NCI-H2107 (cell line): ENCODE data around the gene ZNF664.

Source experiments
- DNase-seq: peaks from one replicate; lab custom pipeline; 2025; lab: John Stamatoyannopoulos, UW

The ZNF664 gene

GRCh38 chr12:123990511-123990910, 17.5 kb downstream of the ZNF664 start:
- no peak for DNase-seq

DNA sequence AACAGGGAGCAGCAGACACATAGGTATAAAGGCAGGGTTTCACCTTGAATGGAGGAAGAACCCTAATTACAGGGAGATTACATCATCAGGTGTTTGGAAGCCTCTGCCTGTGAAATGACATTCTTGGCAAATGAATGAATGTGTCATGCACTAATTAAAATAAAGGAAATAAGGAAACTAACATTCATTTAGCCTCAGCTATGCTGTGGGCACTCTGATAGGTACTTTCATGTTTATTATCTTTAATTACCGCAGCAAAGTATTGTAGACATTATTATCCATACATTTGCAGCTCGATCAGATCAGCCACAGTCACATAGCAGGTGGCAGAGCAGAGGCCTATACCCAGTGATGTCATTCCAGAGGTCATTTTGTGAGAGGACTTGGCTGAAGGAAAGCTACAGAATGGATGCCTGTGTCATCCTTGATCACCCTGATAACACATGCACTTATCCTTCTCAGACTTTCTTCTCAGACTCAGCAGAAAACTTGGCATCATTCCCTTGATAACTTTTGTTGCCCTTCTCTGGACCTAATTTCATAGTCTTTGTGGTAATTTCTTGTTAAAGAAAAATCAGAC, 18.4 kb downstream of the ZNF664 start:
- DNase-seq, result no peak

DNA sequence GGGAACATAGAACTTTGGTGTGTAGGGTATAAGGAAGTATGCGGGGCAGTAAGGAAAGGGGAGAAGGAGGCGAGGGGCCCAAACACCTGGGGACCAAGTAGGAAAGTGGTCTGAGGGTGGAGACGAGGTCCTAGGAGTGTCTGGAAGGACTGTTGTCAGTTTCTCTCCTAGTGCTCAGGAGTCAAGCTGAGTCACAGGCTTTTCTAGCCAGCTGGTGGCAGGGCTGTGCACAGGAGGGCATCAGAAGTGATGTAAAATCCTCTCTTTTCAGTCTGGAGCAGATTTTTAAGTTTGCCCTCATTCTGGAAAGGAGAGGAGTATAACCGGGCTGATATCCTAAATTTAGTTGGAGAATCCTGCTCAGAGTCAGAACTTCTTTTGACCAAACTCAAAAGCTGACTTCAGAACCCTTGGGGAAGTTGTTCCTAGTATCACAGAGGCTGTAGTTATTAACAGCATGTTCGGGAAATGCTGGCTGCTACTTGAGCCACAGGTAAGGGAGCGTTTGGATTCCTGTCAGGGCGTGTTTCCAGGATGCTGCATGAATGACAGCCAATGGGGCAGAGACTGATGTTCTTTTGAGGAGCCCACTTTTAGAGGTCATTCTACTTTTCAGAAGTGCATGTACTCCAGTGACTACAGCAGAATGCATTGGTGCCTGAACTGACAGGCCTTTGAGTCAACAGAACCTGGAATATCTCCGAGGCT, 19.3 kb downstream of the ZNF664 start:
- no peak for DNase-seq

- DNase-seq, result no peak
Observed at GRCh38 chr12:123995023-123995748, 22.2 kb downstream of the ZNF664 start.

DNA sequence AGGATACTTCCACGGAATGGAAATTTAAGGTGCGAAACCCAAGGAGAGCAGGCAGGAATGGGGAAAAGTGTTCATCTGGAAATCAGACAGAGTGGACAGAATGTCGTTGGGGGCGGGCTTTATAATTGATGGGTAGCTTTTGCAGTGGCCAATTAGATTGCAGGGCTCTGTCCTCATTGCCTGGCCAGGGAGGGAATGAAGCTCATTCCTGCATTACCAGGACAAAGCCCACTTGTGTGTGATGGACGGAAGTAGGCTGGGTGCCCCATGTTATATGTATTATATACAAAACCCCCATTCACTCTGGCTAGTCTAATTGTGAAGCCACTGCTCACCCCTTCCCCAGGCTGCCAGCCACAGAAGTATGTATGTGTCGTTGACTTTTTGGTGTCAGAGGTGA, 23.6 kb downstream of the ZNF664 start:
- no peak for DNase-seq

GRCh38 chr12:123997033-123997822, 24.2 kb downstream of the ZNF664 start:
- DNase-seq, result no peak

DNA sequence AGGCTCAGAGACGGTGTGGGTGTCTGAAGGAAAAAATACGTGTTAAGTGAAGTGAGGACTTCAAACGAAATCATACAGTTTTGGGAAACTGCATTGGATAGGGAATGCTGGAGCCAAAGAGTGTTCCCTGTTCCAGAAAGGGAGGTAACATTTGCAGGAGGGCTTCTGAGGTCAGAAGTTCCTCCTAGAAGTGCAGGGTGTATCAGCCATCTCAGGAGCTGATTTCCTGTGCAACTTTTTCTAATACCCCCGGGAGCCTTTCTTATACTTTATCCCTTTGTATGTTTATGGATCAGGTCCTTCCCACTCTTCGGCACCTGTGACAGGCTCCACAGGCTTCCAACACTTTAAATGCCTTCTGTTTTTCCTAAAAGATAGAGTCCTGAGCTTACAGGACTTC, 24.9 kb downstream of the ZNF664 start:
- no peak for DNase-seq

DNA sequence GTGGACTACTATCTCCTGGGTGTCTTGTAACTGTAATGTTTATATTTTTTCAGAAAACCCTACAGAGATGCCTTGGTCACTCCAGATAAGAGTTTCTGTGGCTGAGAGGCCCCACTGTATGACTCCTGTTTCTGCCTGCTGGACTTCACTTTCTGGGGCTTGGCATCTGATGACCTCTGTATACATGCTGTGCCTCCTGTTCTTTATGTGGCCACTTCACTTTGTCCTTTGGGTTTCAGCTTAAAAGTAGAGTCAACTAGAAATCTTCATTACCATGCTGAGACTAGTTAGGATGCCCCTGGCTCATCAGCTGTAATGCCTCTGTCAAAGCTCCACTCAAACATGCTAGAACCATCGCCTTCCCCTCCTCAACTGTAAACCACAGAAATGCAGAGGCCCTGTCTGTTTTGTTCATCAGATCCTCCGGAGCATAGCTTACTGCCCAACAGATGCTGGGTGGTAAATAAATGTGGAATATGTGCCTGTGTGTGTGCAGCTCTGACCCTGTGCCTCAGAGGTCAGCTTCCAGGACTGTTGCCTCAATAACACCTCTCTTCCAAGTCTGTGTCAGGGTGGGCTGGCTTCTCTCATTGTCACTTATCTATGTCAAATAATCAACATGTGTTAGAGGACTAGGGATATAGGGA, 25.5 kb downstream of the ZNF664 start:
- no peak for DNase-seq

DNA sequence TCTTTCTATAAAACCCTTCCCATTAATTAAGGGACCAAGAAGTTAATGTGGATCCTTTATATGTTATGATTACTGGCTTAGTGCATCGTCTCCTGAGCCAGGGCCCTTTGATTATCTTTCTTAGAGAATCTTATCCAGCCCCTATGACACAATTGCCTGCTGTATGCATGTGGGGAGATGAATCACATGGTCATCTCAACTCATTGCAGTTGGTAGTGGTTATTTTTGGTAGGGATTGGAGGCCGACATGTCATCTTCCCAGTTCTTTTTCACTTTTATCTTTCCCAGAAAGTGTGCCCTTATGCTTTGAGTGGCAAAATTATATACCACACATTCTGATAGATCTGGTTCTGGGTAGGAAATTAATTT, 26.0 kb downstream of the ZNF664 start:
- DNase-seq, result no peak

DNA sequence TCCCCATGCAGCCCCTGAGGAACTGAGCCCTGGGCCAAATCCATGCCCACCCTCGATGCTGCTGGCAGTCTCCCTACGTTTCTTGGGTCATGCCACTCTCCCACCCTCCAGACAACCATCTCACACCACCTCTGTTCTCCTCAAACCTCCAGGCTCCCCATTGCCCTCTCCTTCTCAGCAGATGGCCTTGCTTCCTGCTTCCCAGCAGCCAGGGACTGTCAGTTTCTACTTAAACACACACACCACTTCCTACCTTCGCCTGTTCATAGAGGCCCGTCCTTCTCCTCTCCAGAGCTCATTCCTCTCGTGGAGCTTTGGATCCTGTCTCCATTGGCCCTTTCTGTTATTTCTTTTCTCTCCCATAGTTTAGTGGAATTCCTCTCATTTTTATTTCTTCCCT, 27.1 kb downstream of the ZNF664 start:
- DNase-seq, result no peak

GRCh38 chr12:124001343-124001742, 28.3 kb downstream of the ZNF664 start:
- no peak for DNase-seq

DNA sequence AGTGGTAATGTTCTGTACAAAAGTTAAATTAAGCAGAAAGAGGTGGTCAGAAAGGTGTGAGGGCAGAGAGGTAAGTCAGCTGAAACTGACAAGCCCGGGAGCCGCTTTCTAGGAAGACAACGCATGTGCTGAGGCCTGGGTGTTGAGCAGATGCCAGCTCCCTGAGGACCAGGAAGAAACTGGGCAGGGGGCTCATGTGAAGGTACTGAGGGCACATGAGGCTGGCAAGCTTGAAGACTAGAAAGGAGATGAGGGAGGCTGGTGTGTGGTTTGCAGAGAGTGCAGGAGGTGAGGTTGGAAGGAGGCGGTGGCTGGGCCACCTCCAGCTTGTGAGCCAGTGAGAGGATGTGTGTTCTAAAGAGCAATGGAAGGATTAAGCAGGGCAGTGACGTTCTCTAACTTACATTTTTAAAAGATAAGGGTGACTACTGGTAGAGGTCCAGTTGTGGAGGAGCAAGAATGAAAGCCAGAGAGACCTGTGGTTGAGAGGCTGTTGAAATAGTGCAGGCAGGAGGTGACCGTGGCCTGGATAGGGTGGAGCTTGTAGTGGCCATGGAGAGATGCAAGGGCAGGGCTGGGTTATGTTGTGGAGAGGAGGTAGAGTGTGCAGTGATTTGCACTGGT, 29.1 kb downstream of the ZNF664 start:
- DNase-seq, result no peak

GRCh38 chr12:124002654-124003053, 29.6 kb downstream of the ZNF664 start:
- DNase-seq, result no peak

DNA sequence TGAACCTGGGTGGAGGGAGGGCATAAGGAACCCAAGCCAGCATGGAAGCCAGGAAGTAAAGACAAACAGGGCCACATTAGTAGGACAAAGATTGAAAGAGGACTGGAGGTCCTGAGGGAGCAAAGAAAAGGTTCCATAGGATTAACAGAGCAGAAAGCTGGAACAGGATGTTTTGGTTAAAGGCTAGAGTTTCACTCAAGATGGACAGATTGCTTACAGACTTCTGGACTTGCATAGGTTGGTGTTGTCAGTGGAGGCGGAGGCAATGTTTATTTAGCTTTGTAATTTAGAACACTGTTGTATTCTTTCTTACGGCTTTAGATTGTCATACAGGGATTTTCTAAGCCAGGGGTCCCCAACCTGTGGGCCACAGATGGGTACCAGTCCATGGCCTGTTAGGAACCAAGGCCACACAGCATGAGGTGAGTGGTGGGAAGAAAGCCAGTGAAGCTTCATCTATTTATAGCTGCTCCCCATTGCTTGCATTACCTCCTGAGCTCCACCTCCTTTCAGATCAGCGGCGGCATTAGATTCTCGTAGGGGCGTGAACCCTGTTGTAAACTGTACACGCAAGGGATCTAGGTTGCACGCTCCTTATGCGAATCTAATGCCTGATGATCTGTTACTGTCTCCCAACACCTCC, 31.3 kb downstream of the ZNF664 start:
- DNase-seq, result no peak

DNA sequence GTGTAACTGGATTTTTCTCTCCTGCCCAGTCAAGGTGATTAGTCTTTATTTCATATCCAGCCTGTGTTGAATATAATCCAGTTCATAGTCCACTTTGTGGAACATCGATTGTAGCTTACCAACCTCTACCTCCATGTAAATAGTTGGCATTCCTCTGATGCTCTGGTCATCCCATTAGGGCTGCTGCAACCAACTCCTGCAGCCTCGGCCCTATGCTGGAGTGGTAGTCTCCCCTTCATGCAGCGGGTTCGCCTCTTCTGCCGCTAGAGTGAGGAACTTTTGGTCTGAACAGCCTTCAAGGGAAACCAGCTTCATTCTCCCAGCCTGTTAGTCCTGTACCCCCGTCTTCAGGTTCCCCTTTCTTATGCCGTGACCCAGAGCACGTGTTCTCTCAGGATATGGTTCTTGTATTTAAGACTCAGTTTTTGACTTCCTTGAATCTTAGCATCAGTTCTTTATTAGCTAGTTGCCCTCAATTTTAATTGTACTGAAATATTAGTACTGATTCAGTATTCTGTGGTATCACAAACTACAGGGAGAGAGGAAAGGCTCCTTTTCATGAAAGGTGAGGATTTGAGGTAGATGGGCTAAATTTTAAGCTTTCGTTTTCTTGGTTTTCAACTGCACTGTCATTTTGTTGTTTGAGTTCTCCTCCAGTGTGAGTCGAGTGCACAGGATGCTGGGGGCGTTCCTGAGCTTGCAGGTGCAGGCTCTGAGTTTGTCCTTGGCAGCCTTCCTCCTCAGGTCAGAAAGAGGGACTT, 33.2 kb downstream of the ZNF664 start:
- no peak for DNase-seq

DNA sequence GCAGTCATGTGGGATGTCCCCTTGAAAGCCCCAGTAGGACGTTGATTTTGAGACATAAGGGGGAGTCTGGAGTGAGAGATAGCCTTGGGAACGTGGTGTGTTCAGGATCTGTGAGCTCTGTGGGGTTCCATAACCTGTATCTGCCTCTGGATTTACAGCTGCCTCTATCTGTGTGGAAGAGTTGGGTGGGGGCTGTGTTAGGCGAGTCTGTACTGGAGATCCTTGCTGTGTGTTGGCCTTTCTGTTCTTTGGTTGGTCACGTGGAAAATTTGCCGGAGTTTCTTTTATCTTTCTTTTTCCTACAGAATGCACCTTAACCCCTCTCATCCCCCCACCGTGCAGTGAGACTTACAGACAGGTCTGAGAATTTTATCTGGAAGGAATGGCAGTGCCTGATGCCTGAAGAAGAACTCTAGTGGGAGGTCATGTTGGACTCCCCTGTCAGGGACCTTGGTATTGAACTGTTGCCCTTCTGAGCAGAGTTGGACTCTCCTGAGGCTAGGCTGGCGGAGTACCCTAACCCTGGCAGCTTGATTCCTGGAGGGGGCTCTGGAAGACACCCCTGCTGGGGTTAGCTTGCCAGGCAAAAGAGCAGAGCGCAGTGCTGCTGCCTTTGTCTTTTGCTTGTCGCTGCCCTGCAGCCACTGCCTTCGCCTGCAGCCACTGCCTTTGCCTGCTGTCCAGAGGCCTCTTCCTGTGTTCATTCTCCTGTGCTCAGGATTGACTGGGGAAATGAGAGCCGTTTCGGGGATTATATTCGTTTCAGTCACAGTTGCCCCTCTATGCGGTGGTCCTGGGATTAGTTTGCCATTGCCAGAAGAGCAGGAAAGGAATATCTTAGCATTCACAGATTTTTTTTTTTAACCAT, 34.1 kb downstream of the ZNF664 start:
- DNase-seq, result no peak

- no peak for DNase-seq
Observed at GRCh38 chr12:124007826-124008570, 35.0 kb downstream of the ZNF664 start.

DNA sequence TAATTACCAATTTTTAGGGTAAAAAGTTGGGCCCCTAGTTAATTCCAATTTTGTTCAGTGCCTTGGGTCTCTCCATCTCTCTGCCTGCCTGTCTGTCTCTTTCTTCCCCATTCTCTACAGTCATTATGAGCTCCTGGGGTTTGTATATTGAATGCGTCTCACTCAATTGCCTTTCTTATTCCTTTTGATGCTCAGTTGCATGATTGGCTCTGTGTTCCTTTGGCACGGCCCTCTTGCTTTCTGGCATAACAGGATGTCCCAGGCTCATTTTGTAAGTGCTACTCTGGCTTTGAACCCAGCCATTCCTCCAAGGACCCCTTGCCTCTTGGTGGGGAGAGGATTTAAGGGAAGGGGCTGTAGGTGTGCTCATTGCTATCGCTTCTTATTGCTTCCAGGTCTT, 35.6 kb downstream of the ZNF664 start:
- no peak for DNase-seq

DNA sequence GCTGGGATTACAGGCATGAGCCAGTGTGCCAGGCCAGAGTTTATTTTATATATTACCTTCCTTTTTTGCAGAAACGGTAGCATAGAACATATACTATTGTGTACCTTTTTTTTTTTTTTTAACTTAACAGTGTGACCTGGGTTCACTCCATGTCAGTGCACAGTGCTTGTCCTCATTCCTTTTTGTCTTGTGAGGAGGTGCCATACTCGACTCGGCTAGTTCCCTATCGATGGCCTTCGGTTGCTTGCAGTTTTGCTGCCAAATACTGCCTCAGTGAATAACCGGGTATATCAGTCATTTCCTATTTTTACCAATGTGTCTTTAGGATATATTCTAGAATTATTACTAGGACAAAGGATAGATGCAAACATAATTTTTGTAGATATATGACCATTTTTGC, 36.8 kb downstream of the ZNF664 start:
- no peak for DNase-seq
